OCI-M1 (cell line): ENCODE data around the gene NOTCH1.

Experiments
- DNase-seq: peaks from one replicate; lab custom pipeline; 2025; lab: John Stamatoyannopoulos, UW

Gene NOTCH1

DNA sequence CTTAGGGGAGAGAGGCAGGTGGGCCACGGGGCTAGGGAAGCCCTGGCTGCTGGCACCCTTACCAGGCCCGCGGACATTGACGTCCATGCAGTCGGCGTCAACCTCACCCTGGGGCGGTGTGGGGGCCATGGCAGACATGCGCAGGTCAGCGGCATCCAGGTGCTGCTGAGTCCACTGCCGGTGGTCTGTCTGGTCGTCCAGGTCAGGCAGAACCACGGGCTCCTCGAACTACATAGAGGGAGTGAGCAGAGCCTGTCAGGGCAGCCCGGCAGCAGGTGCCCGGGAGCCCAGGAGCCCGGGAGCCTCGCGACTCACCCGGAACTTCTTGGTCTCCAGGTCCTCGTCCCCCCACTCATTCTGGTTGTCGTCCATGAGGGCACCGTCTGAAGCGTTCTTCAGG, 44.2 kb downstream of the NOTCH1 start:
- DNase-seq, result no peak

DNA sequence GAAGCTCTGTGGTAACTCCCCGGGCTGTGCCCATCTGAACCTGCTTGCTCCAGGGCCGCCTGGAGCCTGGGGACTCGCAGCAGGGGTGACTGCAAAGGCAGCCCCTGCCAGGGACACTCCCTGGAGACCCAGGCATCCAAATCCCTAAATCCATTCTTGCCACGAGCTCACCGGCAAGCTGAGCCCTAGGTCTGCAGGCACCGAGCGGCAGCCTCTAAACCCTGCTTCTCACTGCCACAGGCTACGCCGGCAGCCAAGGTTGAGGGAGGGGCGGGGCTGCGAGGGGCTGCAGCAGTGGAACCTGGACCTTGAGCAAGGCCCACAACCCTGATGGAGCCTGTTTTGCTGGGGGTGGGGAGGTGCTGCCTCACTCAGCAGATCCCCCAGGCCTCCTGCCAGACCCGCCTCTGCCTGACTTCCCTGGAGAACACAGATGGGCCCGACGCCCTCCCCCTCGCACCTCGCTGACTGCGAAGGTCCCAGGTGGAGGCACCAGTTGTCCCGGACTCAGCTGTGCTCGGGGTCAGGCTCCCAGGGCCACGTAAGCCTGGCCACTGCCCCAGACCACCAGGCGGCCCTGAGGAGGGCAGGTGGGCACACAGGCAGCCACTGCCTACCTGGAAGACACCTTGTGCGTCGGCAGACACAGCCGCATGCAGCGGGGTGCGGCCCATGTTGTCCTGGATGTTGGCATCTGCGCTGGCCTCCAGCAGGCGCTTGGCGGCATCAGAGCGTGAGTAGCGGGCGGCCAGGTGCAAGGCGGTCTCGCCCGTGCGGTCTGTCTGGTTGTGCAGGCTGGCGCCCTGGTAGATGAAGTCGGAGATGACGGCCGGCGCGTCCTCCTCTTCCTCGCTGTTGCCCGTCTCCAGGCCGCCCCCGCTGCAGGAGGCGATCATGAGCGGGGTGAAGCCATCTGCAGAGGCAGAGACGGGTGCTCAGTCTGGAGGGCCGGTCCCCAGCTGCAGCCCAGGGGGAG, 45.6 kb downstream of the NOTCH1 start:
- no peak for DNase-seq

GRCh38 chr9:136499071-136499934, 46.5 kb downstream of the NOTCH1 start:
- no peak for DNase-seq

DNA sequence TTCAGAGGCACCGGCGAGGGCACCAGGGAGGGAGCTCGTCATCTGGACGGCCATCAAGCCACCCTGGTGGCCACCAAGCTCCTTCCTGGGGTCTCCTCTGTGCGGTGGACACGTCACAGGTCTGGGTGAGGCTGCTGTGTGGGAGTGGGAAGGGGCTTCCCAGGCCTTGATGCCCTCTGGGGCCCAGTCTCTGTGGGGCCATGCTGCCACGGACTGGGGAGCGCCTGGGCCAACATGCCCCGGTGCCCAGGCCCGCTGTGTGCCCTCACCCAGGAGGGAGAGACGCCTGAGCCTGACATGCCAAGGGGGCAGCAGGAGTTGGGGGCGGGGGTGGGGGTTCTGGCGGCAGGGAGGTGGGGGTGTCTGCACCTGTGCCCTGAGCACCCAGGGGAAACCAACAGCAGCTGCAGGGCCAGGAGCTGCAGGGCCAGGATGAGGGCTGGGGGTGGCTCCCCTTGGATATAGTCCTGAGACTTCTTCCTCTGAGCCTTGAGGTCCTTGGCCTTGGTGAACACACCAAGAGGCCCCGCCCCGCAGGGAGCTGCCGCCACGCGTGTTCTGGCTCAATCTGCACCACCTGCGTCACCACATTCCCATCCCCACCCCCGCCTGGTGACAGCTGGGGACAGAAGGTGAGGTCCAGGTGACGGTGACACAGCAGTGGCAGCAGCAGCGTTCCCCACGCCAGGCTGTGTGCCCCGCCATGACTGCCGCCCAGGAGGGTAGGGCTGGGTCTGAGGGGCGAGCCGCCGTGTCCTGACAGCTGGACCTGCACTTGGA, 47.7 kb downstream of the NOTCH1 start:
- DNase-seq, result no peak

GRCh38 chr9:136496801-136497620, 48.8 kb downstream of the NOTCH1 start:
- DNase-seq, result no peak

DNA sequence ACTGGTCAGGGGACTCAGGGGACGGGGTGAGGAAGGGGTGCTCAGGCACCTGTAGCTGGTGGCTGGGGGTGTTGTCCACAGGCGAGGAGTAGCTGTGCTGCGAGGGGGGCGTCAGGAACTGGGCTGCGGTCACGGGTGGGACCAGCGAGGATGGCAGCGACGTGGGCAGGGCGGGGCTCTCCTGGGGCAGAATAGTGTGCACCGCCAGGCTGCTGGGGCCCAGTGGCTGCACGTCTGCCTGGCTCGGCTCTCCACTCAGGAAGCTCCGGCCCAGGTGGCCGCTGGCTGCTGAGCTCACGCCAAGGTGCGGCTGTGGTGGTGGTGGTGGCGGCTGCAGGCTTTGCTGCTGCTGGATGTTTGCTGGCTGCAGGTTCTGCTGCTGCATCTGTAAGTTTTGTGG, 49.7 kb downstream of the NOTCH1 start:
- no peak for DNase-seq

DNA sequence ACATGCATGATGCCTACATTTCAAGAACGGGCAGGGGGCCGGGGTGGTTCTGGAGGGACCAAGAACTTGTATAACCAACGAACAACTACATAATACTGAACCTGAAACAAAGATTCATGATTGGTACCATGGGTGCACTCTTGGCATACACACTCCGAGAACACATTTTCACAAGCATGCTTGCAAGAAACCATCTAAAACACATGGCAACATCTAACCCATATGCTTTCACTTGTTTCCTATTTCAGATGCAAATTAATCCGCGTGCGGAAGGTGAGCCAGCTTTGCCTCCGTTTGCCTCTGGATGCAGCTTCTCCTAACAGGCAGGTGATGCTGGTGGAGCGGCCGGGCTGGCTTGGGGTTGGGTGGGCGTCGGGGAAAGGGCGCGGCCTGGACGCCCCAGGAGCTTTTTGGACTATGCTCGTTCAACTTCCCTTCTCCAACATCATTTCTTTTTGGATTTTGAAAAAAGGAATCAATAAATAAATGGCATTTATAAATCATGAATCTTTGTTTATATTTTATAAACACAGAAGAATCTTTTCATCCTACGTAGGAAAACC, 50.5 kb downstream of the NOTCH1 start:
- DNase-seq, result no peak

DNA sequence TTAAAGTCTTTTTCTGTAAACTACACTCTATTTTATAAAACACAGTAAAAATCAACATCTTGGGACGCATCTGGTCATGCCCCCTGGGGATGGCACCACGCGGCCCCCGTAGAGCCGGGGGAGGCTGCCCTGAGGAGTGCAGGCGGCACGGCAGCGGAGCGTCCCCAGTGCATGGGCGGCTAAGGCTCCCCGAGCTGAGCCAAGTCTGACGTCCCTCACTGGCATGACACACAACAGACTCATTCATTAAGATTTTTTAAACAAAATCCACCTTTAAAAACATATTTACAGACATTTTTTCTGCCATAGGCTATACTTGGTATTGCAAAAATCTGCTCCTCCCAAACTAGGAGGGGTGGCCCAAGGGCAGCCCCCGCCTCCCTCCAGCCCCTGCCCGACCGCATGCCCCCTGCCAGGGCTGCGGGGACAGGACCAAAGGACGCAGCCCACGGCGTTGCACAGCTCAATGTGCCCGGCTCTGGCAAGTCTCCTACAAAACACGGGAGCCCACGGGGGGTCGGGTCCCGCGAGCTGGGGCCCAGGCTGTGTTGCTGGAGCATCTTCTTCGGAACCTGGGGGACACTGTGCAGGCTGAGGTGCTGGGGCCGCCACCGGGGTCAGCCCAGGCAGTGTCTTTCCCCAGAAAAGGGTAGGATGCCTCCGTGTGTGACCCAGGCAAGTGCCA, 51.2 kb downstream of the NOTCH1 start:
- DNase-seq, result no peak

DNA sequence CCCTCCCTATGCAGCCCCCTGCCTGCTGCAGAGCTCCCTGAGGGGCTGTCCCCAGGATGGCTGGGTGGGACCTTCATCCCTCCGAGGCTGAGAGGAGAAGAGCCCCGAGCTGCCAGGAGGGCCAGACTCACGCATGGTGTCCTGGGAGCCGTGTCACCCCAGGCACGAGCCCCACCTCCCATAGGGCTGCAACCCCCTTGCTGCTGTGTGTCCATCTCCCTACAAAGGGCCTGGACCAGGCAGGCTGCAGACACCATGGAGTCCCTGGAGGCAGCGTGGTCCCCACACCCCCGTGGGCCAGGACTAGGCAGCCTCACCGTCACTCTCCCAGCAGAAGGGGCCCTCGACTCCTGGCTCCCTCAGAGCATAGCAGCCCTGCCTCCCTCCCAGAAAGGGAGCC, 51.8 kb downstream of the NOTCH1 start:
- DNase-seq, result no peak

GRCh38 chr9:136493567-136493971, 52.3 kb downstream of the NOTCH1 start:
- DNase-seq, result no peak

GRCh38 chr9:136492978-136493522, 52.8 kb downstream of the NOTCH1 start:
- no peak for DNase-seq

GRCh38 chr9:136489731-136490130, 56.1 kb downstream of the NOTCH1 start:
- DNase-seq, result no peak

DNA sequence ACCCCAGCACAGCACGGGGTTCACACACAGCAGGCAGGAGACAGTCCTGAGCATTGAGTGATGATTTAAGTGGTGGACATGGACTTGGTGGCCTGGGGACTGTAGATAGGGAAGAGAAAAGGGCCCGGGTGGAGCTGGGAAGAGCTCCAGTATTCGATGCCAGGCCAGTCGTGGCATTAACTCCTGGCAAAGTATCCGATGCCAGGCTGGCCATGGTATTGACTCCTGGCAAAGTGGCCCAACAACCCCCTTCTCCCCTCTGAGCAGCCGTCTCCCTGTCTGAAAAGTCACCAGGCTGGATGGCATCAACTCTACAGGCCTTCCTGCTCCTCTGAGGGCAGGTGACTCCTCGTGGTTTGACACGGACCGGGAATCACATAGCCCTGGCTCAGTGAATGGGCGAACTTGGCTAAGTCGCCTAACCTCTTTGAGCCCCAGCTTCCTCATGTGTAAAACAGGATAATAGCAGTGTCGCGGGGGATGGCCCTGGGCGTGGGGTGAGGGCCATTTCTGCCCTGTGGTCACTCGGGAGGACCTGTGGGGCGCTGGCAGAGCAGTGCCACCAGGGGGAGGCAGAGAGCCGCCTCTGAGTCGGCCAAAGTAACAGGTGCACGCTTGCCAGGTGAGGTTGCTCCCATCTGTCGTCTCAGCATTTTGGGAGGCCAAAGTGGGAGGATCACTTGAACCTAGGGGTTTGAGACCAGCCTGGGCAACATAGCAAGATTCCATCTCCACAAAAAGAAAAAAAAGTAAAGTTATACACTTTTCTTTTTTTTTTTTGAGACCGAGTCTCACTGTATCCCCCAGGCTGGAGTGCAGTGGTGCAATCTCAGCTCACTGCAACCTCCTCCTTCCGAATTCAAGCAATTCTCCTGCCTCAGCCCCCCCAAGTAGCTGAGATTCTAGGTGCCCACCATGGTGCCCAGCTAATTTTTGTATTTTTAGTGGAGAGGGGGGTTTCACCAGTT, 57.3 kb downstream of the NOTCH1 start:
- peak; percentile 69 for DNase-seq

DNA sequence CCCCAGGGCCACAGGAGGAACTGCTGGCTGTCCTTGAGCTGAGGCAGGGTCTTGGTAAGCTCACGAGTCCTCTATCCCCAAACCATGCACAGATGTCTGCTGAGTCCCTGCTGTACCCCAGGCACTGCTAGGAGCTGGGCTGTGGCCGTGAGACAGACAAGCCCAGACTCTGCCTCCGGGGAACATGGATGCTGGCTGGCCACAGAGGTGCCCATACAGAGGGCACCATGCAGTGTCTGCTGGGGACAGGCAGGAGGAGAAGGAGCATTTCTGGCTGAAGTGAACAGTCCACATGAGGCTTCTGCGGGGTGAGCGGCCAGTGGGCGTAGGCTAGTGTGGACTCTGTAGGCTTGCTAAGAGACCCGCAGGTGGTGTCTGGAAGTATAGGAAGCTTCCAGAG, 58.2 kb downstream of the NOTCH1 start:
- DNase-seq, result no peak

- no peak for DNase-seq
Observed at GRCh38 chr9:136486823-136487620, 58.8 kb downstream of the NOTCH1 start.

- DNase-seq, result no peak
Observed at GRCh38 chr9:136486131-136486530, 59.7 kb downstream of the NOTCH1 start.

DNA sequence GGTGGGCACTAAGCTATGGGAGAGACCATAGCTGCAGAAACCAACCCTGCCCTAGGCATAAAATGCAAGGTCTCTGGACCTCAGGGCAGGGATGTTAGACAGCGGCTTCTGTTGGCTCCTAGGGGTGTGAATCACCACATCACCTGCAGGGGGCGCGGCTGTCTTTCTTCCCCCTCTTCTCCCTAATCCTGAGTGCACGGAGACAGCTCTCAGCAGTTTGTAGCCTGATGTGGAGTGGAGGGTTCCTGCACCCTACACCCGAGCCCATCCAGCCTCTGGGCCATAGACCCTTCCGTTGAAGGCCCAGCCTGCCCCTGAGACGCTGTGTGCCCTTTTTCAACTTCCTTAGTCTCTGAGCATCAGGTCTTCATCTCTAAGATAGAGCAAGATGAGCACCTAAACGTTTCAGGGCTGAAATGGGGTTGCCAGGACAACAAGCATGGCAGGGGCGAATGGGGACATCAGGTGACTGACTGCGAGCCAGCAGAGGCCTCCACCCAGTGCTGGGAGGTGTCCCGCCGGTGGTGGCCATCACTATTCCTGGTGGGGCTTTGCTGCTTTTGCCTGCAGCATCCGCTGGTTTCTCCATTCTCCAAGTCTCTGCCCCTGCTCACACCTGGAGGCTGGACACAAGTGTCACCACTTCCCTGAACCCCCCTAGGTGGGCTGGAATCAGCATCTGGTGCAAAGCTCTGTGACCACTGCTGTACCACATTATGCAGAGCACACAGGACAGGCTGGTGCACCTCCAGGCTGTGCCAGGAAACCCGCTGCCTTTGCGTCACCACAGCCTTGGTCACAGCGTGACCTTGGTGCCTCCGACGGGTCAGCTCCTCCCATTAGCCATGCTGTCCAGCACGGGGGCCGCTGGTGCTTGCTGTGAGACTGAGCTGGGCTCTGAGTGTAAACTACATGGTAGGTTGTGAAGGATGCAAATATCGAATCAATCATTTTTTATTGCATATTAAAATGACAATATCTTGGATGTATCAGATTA, 60.5 kb downstream of the NOTCH1 start:
- DNase-seq, result peak; percentile 81
